Measurements from ENCODE around the gene PHACTR2. TPM values are rescaled to one million over a fixed set of nuclear protein-coding genes. Genes with fewer than 3 reads are reported as not detected.
A peak's percentile ranks its signal among the peaks of the same experiment; 100 is the strongest.

PHACTR2 gene
- total RNA-seq, 4 donors from 2014 or later, result 95.0 to 127 (median 111) TPM

DNA sequence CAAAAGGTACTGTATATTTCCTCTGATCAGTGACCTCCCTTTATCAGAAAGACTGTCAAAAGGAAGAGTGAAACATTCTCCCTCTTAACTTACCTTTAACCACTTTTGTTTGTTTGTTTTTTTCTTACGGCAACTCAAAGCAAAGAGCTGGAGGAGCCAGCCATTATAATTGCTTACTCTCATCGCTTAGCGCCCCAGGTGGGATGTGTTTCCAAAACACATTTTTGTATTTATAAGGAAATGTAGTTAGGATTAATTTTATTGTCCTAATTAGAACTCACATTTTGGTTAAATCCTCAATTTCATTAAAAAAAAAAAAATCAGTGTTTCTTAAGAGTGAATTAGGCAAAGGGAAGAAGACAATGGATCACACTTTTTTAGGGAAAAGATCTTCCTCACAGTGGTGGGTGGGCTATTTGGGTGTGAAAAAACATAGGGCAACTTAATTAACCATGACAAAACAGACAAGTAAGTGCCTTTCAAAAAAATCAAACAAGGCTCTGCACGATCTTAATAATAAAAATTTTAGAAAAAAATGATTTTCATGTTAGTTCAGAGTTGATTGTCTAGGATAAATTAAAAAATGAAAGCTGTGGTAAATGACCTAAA is 1.2 kb upstream of the PHACTR2 start:
- H3K36me3 ChIP-seq, result no peaks in the 10 kb centered on the region
- intact Hi-C loops (cut with DNase I), result loop anchor here (10.0 kb wide), 1 partner anchor 168 kb away; the partner anchor contains the start of gene LTV1
- peak overlapping the region in 2 of 3 donors; percentile 96 to 98 for H3K27ac ChIP-seq
- no peak overlapping the region for H3K4me3 ChIP-seq (replicated peaks in 1 of 3)
- WGBS, 2 donors, result 95 to 96% methylated on average over 4 of the region's 4 CpGs
- DNase-seq, result no peak
- no peak for TF ChIP-seq POLR2A (IDR thresholded peaks at IDR 0.05)
- no peak for TF ChIP-seq CTCF (IDR thresholded peaks at IDR 0.05)
- H3K27me3 ChIP-seq, result no peaks in the 10 kb centered on the region
- peaks cover 29 to 31% of the 10 kb centered on the region in 2 donors for H3K4me1 ChIP-seq
- no peaks in the 10 kb centered on the region for H3K9me3 ChIP-seq

GRCh38 chr6:143677577-143677890 is 231 bp upstream of the PHACTR2 start:
- WGBS, 2 donors, result 4 to 7% methylated on average over 9 of the region's 9 CpGs
- intact Hi-C loops (cut with DNase I), result loop anchor here (10.0 kb wide), 1 partner anchor 167 kb away; the partner anchor contains the start of gene LTV1
- no peaks in the 10 kb centered on the region for H3K36me3 ChIP-seq
- peaks cover 29 to 31% of the 10 kb centered on the region in 2 donors for H3K4me1 ChIP-seq
- TF ChIP-seq POLR2A (IDR thresholded peaks at IDR 0.05), result no peak
- TF ChIP-seq CTCF (IDR thresholded peaks at IDR 0.05), result no peak
- no peaks in the 10 kb centered on the region for H3K9me3 ChIP-seq
- no peak for DNase-seq
- H3K4me3 ChIP-seq (replicated peaks in 1 of 3), result peak overlapping the region in 2 of 3 donors; percentile 82 to 94
- H3K27me3 ChIP-seq, result no peaks in the 10 kb centered on the region
- peak overlapping the region; percentile 96 to 98 (median 97) for H3K27ac ChIP-seq

DNA sequence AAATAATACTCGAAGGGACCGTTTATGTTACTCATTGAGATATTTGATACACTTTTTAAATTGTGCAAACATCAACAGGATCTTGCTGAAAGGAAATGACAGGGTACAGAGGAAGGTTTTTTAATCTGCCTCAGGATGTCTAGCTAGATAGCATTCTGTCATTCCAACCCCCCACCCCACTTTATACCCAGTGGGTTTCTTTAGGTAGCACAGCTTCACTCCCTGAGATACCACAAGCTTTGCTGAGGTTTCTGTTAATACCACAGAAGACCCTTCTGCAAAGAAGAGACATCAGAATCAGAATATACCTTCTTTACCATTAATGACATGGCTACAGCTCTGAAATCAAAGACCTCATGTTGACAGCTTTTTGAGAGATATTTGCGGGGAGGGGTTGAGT is 1.3 kb downstream of the PHACTR2 start:
- TF ChIP-seq CTCF (IDR thresholded peaks at IDR 0.05) (no peak), POLR2A (IDR thresholded peaks at IDR 0.05) (no peak)
- peak overlapping the region; percentile 96 to 98 (median 97) for H3K27ac ChIP-seq
- intact Hi-C loops (cut with DNase I), result loop anchor here (10.0 kb wide), 1 partner anchor 166 kb away; the partner anchor contains the start of gene LTV1
- no peaks in the 10 kb centered on the region for H3K36me3 ChIP-seq
- H3K27me3 ChIP-seq, result no peaks in the 10 kb centered on the region
- H3K4me3 ChIP-seq (replicated peaks in 1 of 3), result peak overlapping the region in 2 of 3 donors; percentile 82 to 94
- H3K4me1 ChIP-seq, result peaks cover 21% of the 10 kb centered on the region in 2 donors
- no peak for DNase-seq
- 20 to 23% methylated on average over 3 of the region's 3 CpGs for WGBS, 2 donors
- H3K9me3 ChIP-seq, result no peaks in the 10 kb centered on the region

DNA sequence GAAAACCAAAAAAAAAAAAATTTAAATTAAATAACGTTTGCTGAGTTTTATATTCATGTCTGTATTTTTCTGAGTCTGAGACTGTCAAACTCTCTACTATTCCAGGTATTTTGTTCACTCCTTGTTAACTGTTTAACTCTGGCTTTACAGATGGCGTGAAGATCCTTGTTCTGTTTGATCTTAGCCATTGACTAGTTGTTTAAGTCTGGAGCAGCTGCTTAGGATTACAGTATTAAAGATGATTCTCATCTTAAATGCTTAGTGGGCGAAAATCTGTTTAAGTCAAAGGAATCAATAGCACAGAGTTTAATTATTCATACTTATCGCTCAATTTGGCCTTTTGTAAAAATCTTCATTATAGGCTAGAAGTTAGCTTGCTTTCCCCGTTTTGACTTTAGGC is 2.4 kb downstream of the PHACTR2 start:
- no peak for DNase-seq
- Histone ChIP-seq H3K4me3 (replicated peaks in 1 of 3) (no peak overlapping the region), H3K9me3 (no peaks in the 10 kb centered on the region), H3K27me3 (no peaks in the 10 kb centered on the region), H3K27ac (no peak overlapping the region), H3K36me3 (no peaks in the 10 kb centered on the region), H3K4me1 (peaks cover 15 to 24% of the 10 kb centered on the region in 2 donors)
- intact Hi-C loops (cut with DNase I), result loop anchor here (10.0 kb wide), 1 partner anchor 75 kb away; no protein-coding TSS in a partner anchor
- TF ChIP-seq POLR2A (IDR thresholded peaks at IDR 0.05) (no peak), CTCF (IDR thresholded peaks at IDR 0.05) (no peak)
- 79 to 83% methylated on average over 5 of the region's 5 CpGs for WGBS, 2 donors

- peaks cover 13 to 31% of the 10 kb centered on the region in 2 donors for H3K4me1 ChIP-seq
- no peak overlapping the region for H3K4me3 ChIP-seq (replicated peaks in 1 of 3)
- DNase-seq, result no peak
- H3K27me3 ChIP-seq, result no peaks in the 10 kb centered on the region
- TF ChIP-seq POLR2A (IDR thresholded peaks at IDR 0.05), result no peak
- no peak for TF ChIP-seq CTCF (IDR thresholded peaks at IDR 0.05)
- WGBS, 2 donors, result 96 to 97% methylated on average over 3 of the region's 3 CpGs
- no peaks in the 10 kb centered on the region for H3K9me3 ChIP-seq
- H3K36me3 ChIP-seq, result no peaks in the 10 kb centered on the region
- no peak overlapping the region for H3K27ac ChIP-seq
- intact Hi-C loops (cut with DNase I), result loop anchor here (10.0 kb wide), 1 partner anchor 72 kb away; no protein-coding TSS in a partner anchor
Observed at GRCh38 chr6:143682805-143683204, 5.0 kb downstream of the PHACTR2 start.

All from thyroid gland (tissue), 4 donors.